Measurements from ENCODE around the gene YWHAH. TPM values are rescaled to one million over a fixed set of nuclear protein-coding genes. Genes with fewer than 3 reads are reported as not detected.
A peak's percentile ranks its signal among the peaks of the same experiment; 100 is the strongest.

The YWHAH gene
- total RNA-seq = 100 to 1,000 TPM; 137 to 142 TPM

GRCh38 chr22:31943978-31944699 is at the start of gene YWHAH:
TSS of gene YWHAH (plus strand) at chr22:31944535. CDS start at chr22:31944734, 199 bp downstream.
- Mint-ChIP-seq H3K27me3 (no peaks in the 10 kb centered on the region), H3K9me3 (no peaks in the 10 kb centered on the region), H3K36me3 (peaks cover 15% of the 10 kb centered on the region), H3K4me1 (ENCODE audit: low read depth) (peaks cover 22% of the 10 kb centered on the region), H3K4me3 (no peak within 1 kb of the TSS), H3K27ac (peak within 1 kb of the TSS; percentile 88)
- ChIA-PET CTCF (no interaction called here), POLR2A (no interaction called here)
- DNase-seq = peak; percentile 95
- intact Hi-C loops (cut with micrococcal nuclease) = loop anchor here (1.0 to 2.0 kb wide), 2 partner anchors 115 to 282 kb away; partner anchors contain the start of gene PISD

DNA sequence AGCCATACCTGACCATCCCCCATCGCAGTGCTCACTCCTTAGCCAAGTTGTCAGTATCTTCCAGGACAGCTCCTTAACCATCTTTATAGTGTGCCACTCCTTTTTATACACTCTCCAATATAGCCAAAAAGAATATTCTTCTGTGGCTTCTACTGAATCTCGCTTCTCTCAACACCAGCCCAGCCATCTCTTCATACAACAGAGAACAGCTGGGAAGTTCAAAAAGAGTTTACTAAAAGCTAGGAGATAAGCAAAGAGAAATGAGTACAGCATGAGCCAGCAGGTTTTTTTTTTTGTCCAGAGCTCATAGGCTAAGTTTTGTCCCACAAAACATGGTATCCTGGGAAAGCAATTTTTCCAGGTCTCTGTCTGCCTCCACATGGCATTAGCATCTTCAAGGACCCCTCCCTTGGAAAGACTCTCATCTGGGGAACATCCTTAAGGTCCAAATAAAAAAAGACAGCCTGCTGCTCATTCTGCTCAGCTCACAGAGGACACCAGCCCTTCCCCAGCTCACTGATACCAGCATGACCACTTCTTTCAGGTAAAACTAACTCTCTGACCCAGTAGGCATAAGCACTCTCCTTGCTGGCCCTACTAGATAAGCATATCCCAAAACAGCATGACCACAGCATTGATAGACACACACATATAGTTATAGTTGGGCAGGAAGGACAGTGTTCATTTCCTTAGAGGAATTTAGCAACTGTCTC is 48.8 kb upstream of the YWHAH start:
- Mint-ChIP-seq H3K27me3 (no peaks in the 10 kb centered on the region), H3K9me3 (no peaks in the 10 kb centered on the region), H3K36me3 (peaks cover 8% of the 10 kb centered on the region), H3K27ac (no peak overlapping the region), H3K4me3 (no peak overlapping the region), H3K4me1 (ENCODE audit: low read depth) (no peaks in the 10 kb centered on the region)
- ChIA-PET POLR2A (no interaction called here), CTCF (no interaction called here)
- no peak for DNase-seq
- intact Hi-C loops (cut with micrococcal nuclease) = no loop called here

DNA sequence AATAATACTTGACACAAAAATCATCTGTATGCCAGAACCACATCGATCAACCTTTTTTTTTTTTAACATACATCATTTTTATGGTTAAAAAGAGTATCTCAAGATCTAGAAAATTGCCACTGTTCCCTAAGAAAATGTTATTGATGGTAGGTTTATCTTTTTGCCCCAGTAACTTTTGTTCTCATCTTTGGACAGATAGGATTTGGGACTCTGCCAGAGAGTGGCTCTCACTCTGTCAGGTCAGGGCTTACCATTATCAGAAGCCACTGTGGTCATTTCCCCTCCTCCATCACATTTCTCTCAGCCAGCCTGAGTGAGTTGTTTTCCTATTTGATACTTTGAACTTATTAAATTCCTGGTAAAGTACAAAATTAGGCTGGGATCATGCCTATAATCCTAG is 47.9 kb upstream of the YWHAH start:
- POLR2A ChIA-PET = no interaction called here
- CTCF ChIA-PET = no interaction called here

DNA sequence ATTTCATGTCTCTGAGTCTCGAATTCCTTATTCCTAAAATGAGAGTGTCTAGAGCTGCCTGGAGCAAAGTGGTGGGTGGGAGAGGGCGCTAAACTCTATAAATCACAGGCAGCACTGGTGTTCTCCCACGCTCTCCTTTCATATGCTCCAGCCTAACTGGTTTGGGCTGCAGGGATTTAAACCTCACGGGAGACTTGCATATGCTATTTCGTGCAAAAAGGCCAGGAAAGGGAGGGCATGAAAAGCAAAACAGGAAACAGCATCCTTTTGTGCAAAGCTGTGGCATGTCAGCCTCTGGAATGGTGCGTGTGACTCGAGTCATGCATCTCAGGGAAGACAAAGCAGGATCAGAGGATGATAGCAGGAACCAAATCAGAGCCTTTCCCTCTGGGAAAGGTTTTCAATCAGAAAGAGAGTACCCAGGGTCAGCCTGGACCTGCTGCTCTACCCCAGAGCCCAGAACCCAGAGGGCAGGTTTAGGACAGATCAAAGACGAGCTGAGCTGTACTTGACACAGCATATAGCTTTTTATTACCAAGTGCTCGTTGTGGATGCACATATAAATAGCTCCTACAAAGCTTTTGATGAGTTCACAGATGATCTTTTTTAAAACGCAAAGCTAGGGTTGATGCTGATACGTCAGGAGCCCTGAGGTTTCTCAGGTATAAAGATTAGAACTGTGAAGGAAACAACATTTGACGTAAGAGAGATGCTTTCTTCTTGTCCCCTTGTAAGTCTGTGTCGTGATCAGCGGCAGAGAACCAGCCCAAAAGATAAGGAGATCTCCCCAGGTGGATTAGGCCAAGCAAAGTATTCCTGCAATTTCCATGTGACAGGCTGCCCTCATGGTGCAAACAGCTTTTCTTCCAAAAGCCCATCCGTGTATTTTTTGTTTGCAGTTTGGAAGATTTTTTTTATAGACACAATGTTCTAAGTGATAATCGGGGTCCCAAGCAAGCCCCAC is 46.2 kb upstream of the YWHAH start:
- DNase-seq = no peak
- ChIA-PET POLR2A (no interaction called here), CTCF (interaction anchor here (0.9 kb wide), 1 partner anchor 72 kb away, joined by 3 read pairs; no protein-coding TSS in a partner anchor)
- no peaks in the 10 kb centered on the region for H3K27me3 Mint-ChIP-seq
- H3K27ac Mint-ChIP-seq = no peak overlapping the region
- intact Hi-C loops (cut with micrococcal nuclease) = no loop called here
- no peak overlapping the region for H3K4me3 Mint-ChIP-seq
- peaks cover 9% of the 10 kb centered on the region for H3K36me3 Mint-ChIP-seq
- no peaks in the 10 kb centered on the region for H3K9me3 Mint-ChIP-seq
- H3K4me1 Mint-ChIP-seq (ENCODE audit: low read depth) = no peaks in the 10 kb centered on the region

More for the DNA sequence above, 47.9 kb upstream of the YWHAH start:
- no peak overlapping the region for H3K4me3 Mint-ChIP-seq
- H3K36me3 Mint-ChIP-seq = peaks cover 8% of the 10 kb centered on the region
- no peaks in the 10 kb centered on the region for H3K4me1 Mint-ChIP-seq (ENCODE audit: low read depth)
- H3K9me3 Mint-ChIP-seq = no peaks in the 10 kb centered on the region
- intact Hi-C loops (cut with micrococcal nuclease) = no loop called here
- DNase-seq = no peak
- no peaks in the 10 kb centered on the region for H3K27me3 Mint-ChIP-seq
- H3K27ac Mint-ChIP-seq = no peak overlapping the region

DNA sequence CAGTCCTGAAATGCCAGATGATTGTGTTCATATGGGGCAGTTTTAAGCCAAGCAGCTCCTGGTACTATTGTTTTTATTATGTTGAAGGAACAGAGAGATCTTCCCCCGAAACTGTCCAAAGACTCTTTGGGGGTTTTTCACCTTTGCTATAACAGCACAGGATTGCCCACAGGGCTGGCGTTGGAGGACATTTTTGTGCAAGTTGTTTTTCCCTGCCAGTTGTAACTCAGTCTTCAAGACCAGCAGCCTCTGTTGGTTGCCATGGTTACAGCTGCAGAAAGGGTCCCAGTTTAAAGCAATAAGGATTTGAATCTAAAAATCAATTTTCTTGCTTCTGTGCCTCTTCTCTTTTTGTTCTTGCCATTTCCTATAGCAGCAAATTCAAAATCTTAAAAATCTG is 45.4 kb upstream of the YWHAH start:
- POLR2A ChIA-PET = interaction anchor here (0.6 kb wide), 1 partner anchor 711 kb away, joined by 3 read pairs; no protein-coding TSS in a partner anchor
- CTCF ChIA-PET = no interaction called here
- Mint-ChIP-seq H3K4me1 (ENCODE audit: low read depth) (no peaks in the 10 kb centered on the region), H3K27me3 (no peaks in the 10 kb centered on the region), H3K36me3 (peaks cover 8% of the 10 kb centered on the region), H3K4me3 (no peak overlapping the region), H3K27ac (no peak overlapping the region), H3K9me3 (no peaks in the 10 kb centered on the region)
- intact Hi-C loops (cut with micrococcal nuclease) = no loop called here
- DNase-seq = no peak

DNA sequence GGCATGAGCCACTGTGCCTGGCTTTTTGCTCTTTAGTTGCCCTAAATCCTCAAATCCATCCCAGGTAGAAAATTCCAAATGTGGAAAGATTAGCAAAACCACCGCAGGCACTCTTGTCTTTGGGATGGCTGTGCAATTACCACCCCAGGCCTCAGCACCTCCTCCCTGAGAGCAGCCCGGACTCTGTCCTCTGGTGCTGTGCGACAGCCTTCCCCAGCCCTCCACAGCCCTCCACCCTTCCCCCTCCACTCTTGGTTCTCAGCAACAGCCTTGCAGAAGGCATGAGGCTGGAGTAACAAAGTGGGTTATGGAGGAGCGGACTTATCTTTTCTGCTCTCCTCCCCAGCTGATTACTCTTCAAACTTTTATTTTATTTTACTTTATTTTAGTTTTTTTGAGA is 44.7 kb upstream of the YWHAH start:
- peaks cover 8% of the 10 kb centered on the region for H3K36me3 Mint-ChIP-seq
- CTCF ChIA-PET = no interaction called here
- no peak overlapping the region for H3K4me3 Mint-ChIP-seq
- intact Hi-C loops (cut with micrococcal nuclease) = no loop called here
- H3K4me1 Mint-ChIP-seq (ENCODE audit: low read depth) = no peaks in the 10 kb centered on the region
- no peaks in the 10 kb centered on the region for H3K27me3 Mint-ChIP-seq
- H3K9me3 Mint-ChIP-seq = no peaks in the 10 kb centered on the region
- H3K27ac Mint-ChIP-seq = no peak overlapping the region
- POLR2A ChIA-PET = interaction anchor here (0.6 kb wide), 1 partner anchor 710 kb away, joined by 3 read pairs; no protein-coding TSS in a partner anchor
- DNase-seq = no peak

GRCh38 chr22:31901388-31902137 is 42.8 kb upstream of the YWHAH start:
- no peaks in the 10 kb centered on the region for H3K27me3 Mint-ChIP-seq
- ChIA-PET CTCF (no interaction called here), POLR2A (no interaction called here)
- no peak for DNase-seq
- intact Hi-C loops (cut with micrococcal nuclease) = no loop called here
- H3K4me3 Mint-ChIP-seq = no peak overlapping the region
- H3K36me3 Mint-ChIP-seq = peaks cover 15% of the 10 kb centered on the region
- no peak overlapping the region for H3K27ac Mint-ChIP-seq
- H3K4me1 Mint-ChIP-seq (ENCODE audit: low read depth) = no peaks in the 10 kb centered on the region
- H3K9me3 Mint-ChIP-seq = no peaks in the 10 kb centered on the region

DNA sequence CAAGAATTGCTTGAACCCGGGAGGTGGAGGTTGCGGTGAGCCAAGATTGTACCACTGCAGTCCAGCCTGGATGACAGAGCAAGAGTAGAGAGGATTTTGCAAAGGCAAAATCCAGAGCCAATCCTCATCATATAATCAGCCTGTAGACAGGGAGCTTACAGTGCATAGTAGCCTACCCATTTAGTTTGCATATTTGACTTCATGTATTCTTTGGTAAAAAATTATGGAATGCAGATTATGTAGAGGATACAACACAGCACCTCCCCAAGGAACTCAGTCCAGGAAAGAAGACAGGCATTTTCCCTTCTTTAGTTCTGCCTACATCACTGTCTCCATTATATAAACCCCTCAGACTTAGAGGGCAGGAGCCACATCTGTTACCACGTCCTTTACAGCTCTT is 39.7 kb upstream of the YWHAH start:
- no peaks in the 10 kb centered on the region for H3K9me3 Mint-ChIP-seq
- ChIA-PET CTCF (interaction anchor here (0.7 kb wide), 1 partner anchor 227 kb away, joined by 4 read pairs; no protein-coding TSS in a partner anchor), POLR2A (no interaction called here)
- intact Hi-C loops (cut with micrococcal nuclease) = no loop called here
- H3K27me3 Mint-ChIP-seq = no peaks in the 10 kb centered on the region
- H3K4me1 Mint-ChIP-seq (ENCODE audit: low read depth) = no peaks in the 10 kb centered on the region
- no peak overlapping the region for H3K4me3 Mint-ChIP-seq
- no peak overlapping the region for H3K27ac Mint-ChIP-seq
- H3K36me3 Mint-ChIP-seq = peaks cover 24% of the 10 kb centered on the region
- no peak for DNase-seq

DNA sequence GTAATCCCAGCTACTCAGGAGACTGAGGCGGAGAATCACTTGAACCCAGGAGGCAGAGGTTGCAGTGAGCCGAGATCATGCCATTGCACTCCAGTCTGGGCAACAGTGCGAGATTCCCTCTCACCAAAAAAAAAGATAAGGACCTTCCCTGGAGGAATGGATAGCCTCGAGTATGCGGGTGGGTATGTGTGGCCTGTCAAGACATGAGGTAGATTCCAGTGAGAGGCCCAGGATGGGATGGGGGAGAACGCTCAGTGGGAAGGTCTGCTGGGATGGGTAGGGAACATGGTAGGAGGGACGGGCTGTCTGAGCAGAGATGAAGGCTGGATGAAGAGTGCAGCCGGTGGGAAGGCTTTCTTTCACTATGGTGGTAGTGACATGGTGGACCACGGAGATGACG is 39.0 kb upstream of the YWHAH start:
- CTCF ChIA-PET = no interaction called here
- POLR2A ChIA-PET = no interaction called here
- Mint-ChIP-seq H3K27ac (no peak overlapping the region), H3K36me3 (peaks cover 24% of the 10 kb centered on the region), H3K4me1 (ENCODE audit: low read depth) (no peaks in the 10 kb centered on the region), H3K9me3 (no peaks in the 10 kb centered on the region), H3K27me3 (no peaks in the 10 kb centered on the region), H3K4me3 (no peak overlapping the region)
- intact Hi-C loops (cut with micrococcal nuclease) = no loop called here
- no peak for DNase-seq

GRCh38 chr22:31906086-31906485 is 38.2 kb upstream of the YWHAH start:
- no peak for DNase-seq
- peaks cover 24% of the 10 kb centered on the region for H3K36me3 Mint-ChIP-seq
- POLR2A ChIA-PET = no interaction called here
- no peaks in the 10 kb centered on the region for H3K9me3 Mint-ChIP-seq
- no peaks in the 10 kb centered on the region for H3K4me1 Mint-ChIP-seq (ENCODE audit: low read depth)
- no peak overlapping the region for H3K27ac Mint-ChIP-seq
- intact Hi-C loops (cut with micrococcal nuclease) = no loop called here
- CTCF ChIA-PET = no interaction called here
- no peaks in the 10 kb centered on the region for H3K27me3 Mint-ChIP-seq
- H3K4me3 Mint-ChIP-seq = no peak overlapping the region

DNA sequence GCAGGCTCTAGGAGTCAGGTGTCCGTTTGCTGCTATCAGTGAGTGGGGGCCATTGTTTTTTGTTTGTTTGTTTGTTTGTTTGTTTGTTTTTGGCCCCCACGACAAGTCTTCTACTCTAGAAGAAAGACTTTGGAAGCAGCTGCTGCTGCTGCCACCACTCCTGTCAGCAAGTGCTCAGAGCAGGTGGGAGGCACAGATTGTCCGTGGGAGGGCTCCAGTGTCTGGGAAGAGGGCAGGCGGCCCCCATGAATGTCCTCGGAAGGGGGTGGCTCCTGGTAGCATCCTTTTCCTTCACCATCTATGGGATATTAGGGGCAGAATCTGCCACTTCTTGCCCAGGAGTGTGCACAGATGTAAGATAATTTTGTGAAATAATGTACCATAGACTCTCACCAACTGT is 37.8 kb upstream of the YWHAH start:
- POLR2A ChIA-PET = no interaction called here
- Mint-ChIP-seq H3K4me3 (no peak overlapping the region), H3K27ac (no peak overlapping the region), H3K9me3 (no peaks in the 10 kb centered on the region), H3K4me1 (ENCODE audit: low read depth) (no peaks in the 10 kb centered on the region), H3K27me3 (no peaks in the 10 kb centered on the region), H3K36me3 (peaks cover 24% of the 10 kb centered on the region)
- CTCF ChIA-PET = interaction anchor here (1.0 kb wide), 1 partner anchor 241 kb away, joined by 4 read pairs; no protein-coding TSS in a partner anchor
- no peak for DNase-seq
- intact Hi-C loops (cut with micrococcal nuclease) = no loop called here

Measured in activated CD4-positive, alpha-beta memory T cell treated with anti-CD3 and anti-CD28 coated beads for 36 hours (primary cell).